MG63 (cell line): Measurements from ENCODE around the gene IL1RAPL2. TPM values are rescaled to one million over a fixed set of nuclear protein-coding genes. Genes with fewer than 3 reads are reported as not detected.

Experiments
- DNase-seq: peaks from one replicate; pipeline ENCODE4 v3.0.0-alpha.2; 2020
- H3K27me3 ChIP-seq: fragments of 250-450 bp; sonication (Bioruptor Pico); 2 replicates; pipeline ENCODE4 v1.5.1; 2020; ENCODE audit warnings: mild to moderate bottlenecking, moderate library complexity
- H3K36me3 ChIP-seq: fragments of 250-450 bp; sonication (Bioruptor Pico); 2 replicates; pipeline ENCODE4 v1.5.1; 2020; ENCODE audit warnings: mild to moderate bottlenecking, moderate library complexity
- H3K4me3 ChIP-seq: fragments of 250-450 bp; sonication (Bioruptor Pico); 2 replicates; pipeline ENCODE4 v1.5.1; 2020; ENCODE audit warnings: mild to moderate bottlenecking, moderate library complexity
- H3K9me3 ChIP-seq: fragments of 250-450 bp; sonication (Bioruptor Pico); 2 replicates; pipeline ENCODE4 v1.5.1; 2020; ENCODE audit warnings: mild to moderate bottlenecking, moderate library complexity
- total RNA-seq: library from RNA; depleted of rRNA; stranded (reverse); fragments of >200 nt; shearing (Covaris generic); gene quantifications from 2 replicates; pipeline ENCODE4 v1.2.3, GENCODE V29; 2014; ENCODE audit warnings: low replicate concordance

Gene IL1RAPL2
- total RNA-seq, 1 experiment from 2014 or later, result not detected

GRCh38 chrX:105313596-105313995, 747.6 kb downstream of the IL1RAPL2 start:
- Histone ChIP-seq H3K9me3 (no peaks in the 10 kb centered on the region), H3K27me3 (no peaks in the 10 kb centered on the region), H3K4me3 (no peak overlapping the region), H3K36me3 (no peaks in the 10 kb centered on the region)
- no peak for DNase-seq

DNA sequence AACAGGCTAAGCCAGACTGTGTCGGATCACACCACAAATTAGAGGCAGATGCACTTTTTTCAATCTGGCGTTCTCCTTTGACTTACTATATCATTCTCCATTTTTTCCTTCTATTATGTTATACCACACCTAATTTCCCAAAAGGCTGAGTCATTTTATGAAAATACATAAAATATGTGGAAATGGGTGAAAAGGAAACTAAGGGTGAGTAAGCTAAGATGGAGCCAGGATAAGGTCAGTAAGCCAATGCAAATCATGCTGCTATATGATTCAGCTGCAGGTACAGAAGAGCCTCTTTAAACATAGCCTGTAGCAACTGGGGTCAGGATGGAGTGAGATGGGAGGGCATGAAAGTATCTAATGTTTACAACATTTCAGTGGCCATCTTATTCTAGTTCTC, 748.5 kb downstream of the IL1RAPL2 start:
- Histone ChIP-seq H3K4me3 (peak overlapping the region; percentile 32), H3K36me3 (no peaks in the 10 kb centered on the region), H3K27me3 (no peaks in the 10 kb centered on the region), H3K9me3 (no peaks in the 10 kb centered on the region)
- no peak for DNase-seq

DNA sequence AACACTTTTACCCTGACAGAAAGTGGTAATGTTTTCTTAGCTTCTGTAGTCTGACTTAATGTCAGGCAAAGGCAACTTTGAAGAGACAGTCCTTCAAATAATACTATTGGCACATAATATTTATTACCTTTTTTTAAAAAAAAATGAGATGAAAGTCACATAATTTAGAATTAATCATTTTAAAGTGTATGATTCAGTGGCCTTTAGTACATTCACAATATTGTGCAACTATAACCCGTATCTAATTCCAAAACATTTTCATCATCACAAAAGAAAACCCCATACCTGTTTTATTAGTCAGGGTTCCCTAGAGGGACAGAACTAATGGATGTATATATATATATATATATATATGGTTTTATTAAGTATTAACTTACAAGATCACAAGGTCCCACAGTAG, 749.2 kb downstream of the IL1RAPL2 start:
- no peak for DNase-seq
- Histone ChIP-seq H3K36me3 (no peaks in the 10 kb centered on the region), H3K4me3 (no peak overlapping the region), H3K9me3 (no peaks in the 10 kb centered on the region), H3K27me3 (no peaks in the 10 kb centered on the region)

- no peak overlapping the region for H3K4me3 ChIP-seq
- no peak for DNase-seq
- H3K9me3 ChIP-seq, result no peaks in the 10 kb centered on the region
- no peaks in the 10 kb centered on the region for H3K27me3 ChIP-seq
- no peaks in the 10 kb centered on the region for H3K36me3 ChIP-seq
These were observed 751.1 kb downstream of the IL1RAPL2 start for GRCh38 chrX:105317117-105317516.

DNA sequence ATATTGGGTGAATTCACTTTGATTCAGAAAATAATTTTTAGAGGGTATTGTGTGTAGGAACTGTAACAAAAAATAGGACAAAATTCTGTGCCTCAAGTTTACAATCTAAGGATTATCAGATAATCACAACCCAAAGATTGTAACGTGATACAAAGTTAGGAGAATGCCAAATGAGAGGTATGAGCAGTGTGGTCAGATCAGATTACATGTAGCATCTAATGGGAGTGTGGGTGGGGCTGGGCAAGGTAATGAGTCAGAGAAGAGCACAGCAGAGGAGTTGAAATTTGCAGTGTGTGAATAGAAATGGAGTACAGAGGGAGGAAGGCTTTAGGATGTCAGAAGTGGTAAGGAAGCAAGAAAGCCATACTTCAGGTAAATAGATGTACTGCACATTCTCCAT, 757.9 kb downstream of the IL1RAPL2 start:
- Histone ChIP-seq H3K36me3 (no peaks in the 10 kb centered on the region), H3K27me3 (no peaks in the 10 kb centered on the region), H3K4me3 (no peak overlapping the region), H3K9me3 (no peaks in the 10 kb centered on the region)
- DNase-seq, result peak; percentile 55

DNA sequence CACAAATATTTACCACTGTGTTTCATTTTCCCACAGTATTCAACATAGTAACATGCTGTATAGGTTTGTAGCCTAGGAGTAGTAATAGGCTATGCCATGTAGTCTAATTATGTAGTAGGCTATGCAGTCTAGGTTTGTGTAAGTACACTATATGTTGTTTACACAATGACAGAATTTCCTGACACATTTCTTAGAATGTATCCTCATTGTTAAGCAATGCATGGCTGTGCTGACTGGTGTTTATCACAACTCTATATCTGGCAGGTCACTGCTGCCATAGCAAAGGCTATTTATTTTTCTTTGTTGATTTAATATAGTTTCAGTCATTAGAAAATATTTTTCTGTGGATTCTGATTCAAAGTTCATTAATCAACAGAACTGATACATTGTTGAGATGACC, 762.8 kb downstream of the IL1RAPL2 start:
- DNase-seq, result no peak
- Histone ChIP-seq H3K36me3 (no peaks in the 10 kb centered on the region), H3K9me3 (no peaks in the 10 kb centered on the region), H3K27me3 (no peaks in the 10 kb centered on the region), H3K4me3 (no peak overlapping the region)

- no peaks in the 10 kb centered on the region for H3K27me3 ChIP-seq
- no peak overlapping the region for H3K4me3 ChIP-seq
- DNase-seq, result no peak
- no peaks in the 10 kb centered on the region for H3K9me3 ChIP-seq
- H3K36me3 ChIP-seq, result no peaks in the 10 kb centered on the region
These were observed 765.2 kb downstream of the IL1RAPL2 start for GRCh38 chrX:105331244-105331643.

GRCh38 chrX:105347373-105347772, 781.4 kb downstream of the IL1RAPL2 start:
- Histone ChIP-seq H3K27me3 (no peaks in the 10 kb centered on the region), H3K4me3 (no peak overlapping the region), H3K36me3 (no peaks in the 10 kb centered on the region), H3K9me3 (no peaks in the 10 kb centered on the region)
- DNase-seq, result no peak

- H3K9me3 ChIP-seq, result no peaks in the 10 kb centered on the region
- H3K4me3 ChIP-seq, result no peak overlapping the region
- no peaks in the 10 kb centered on the region for H3K36me3 ChIP-seq
- DNase-seq, result no peak
- no peaks in the 10 kb centered on the region for H3K27me3 ChIP-seq
These were observed 783.5 kb downstream of the IL1RAPL2 start for GRCh38 chrX:105349476-105349875.

DNA sequence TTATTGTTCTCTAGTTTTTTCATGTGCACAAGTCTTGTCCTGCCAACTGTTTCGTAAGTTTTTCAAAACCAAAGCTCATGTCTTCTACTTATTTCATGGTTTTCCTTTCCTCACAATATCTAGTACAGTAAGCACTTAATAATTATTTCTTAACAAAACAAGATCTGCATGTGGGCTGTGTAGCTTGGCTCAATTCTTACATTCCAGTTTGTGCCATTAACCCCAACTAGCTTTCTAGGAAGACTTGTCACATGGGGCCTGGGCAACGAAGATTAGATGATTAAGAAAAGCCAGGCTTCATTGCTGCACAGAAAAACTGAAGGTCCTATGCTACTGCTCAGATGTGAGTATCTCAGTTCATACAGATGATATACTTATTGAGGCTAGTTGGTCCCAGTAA, 809.8 kb downstream of the IL1RAPL2 start:
- Histone ChIP-seq H3K36me3 (no peaks in the 10 kb centered on the region), H3K27me3 (no peaks in the 10 kb centered on the region), H3K9me3 (no peaks in the 10 kb centered on the region), H3K4me3 (no peak overlapping the region)
- peak; percentile 2 for DNase-seq

- Histone ChIP-seq H3K27me3 (no peaks in the 10 kb centered on the region), H3K4me3 (no peak overlapping the region), H3K36me3 (no peaks in the 10 kb centered on the region), H3K9me3 (no peaks in the 10 kb centered on the region)
- no peak for DNase-seq
These were observed 858.7 kb downstream of the IL1RAPL2 start for GRCh38 chrX:105424729-105425128.

GRCh38 chrX:105451401-105451800, 885.4 kb downstream of the IL1RAPL2 start:
- no peaks in the 10 kb centered on the region for H3K9me3 ChIP-seq
- DNase-seq, result no peak

GRCh38 chrX:105458846-105459245, 892.8 kb downstream of the IL1RAPL2 start:
- Histone ChIP-seq H3K9me3 (no peaks in the 10 kb centered on the region), H3K4me3 (no peak overlapping the region), H3K36me3 (no peaks in the 10 kb centered on the region), H3K27me3 (no peaks in the 10 kb centered on the region)
- DNase-seq, result no peak

More at GRCh38 chrX:105451401-105451800, 885.4 kb downstream of the IL1RAPL2 start:
- Histone ChIP-seq H3K4me3 (no peak overlapping the region), H3K36me3 (no peaks in the 10 kb centered on the region), H3K27me3 (no peaks in the 10 kb centered on the region)

DNA sequence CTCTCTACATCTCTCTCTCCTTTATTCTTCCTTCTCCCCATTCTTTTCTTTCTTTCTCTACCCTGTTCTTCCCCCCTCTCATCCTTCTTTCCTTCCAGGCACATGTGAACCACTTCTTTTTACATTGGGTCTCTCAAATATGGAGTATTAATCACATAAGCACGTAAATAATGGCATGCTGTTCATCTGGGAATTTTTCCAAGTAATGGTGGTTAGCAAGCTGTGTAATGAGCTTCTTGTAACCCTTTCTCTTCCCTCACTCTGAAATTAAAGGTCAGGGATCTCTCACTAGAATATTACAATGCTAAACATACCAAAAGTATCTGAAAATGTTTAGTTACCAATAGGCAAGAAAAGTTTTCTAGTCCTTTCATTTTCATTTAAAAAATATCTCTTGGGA, 894.4 kb downstream of the IL1RAPL2 start:
- H3K4me3 ChIP-seq, result no peak overlapping the region
- no peaks in the 10 kb centered on the region for H3K36me3 ChIP-seq
- no peaks in the 10 kb centered on the region for H3K9me3 ChIP-seq
- H3K27me3 ChIP-seq, result no peaks in the 10 kb centered on the region
- DNase-seq, result no peak

DNA sequence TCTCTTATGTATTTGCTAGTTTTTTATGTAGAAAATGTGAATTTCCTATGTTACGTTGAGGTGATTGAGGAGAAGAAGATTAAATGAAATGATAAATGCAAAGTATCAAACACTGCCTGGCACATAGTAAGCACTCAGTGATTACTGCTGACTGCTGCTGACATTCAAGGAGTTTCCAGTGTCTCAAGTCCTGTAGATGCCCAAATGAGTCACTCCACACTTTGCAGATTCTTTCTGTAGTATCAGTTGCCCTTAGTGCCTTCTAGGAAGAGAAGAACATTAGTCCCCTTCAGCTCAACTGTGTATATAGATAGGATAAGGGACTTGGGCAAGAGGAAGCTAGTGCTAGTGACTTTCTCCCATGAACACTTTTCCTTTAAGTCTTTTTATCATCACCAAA, 895.0 kb downstream of the IL1RAPL2 start:
- H3K27me3 ChIP-seq, result no peaks in the 10 kb centered on the region
- H3K36me3 ChIP-seq, result no peaks in the 10 kb centered on the region
- no peaks in the 10 kb centered on the region for H3K9me3 ChIP-seq
- no peak for DNase-seq
- H3K4me3 ChIP-seq, result no peak overlapping the region

DNA sequence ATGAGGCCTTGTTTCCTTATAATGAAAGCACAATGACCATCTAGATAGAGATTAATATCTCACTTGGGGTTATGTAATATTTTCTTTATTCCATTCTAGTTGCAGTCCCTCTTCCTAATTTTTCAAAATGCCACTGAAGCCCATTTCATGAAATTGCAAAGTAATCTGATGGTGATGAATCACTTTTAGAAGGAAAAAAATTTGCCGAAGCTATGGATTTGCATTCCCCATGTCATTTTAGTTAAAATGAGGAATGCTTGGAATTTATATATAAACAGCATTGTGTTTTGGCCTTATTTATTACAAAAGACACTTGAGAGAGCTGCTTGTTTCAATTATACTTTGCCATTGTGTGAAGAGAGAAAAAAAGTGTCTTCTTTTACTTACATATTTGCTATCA, 896.2 kb downstream of the IL1RAPL2 start:
- no peak for DNase-seq
- H3K4me3 ChIP-seq, result no peak overlapping the region

GRCh38 chrX:105463473-105463872, 897.5 kb downstream of the IL1RAPL2 start:
- Histone ChIP-seq H3K36me3 (no peaks in the 10 kb centered on the region), H3K4me3 (no peak overlapping the region), H3K9me3 (no peaks in the 10 kb centered on the region), H3K27me3 (no peaks in the 10 kb centered on the region)
- DNase-seq, result no peak

More for the DNA sequence above, 896.2 kb downstream of the IL1RAPL2 start:
- Histone ChIP-seq H3K9me3 (no peaks in the 10 kb centered on the region), H3K27me3 (no peaks in the 10 kb centered on the region), H3K36me3 (no peaks in the 10 kb centered on the region)

DNA sequence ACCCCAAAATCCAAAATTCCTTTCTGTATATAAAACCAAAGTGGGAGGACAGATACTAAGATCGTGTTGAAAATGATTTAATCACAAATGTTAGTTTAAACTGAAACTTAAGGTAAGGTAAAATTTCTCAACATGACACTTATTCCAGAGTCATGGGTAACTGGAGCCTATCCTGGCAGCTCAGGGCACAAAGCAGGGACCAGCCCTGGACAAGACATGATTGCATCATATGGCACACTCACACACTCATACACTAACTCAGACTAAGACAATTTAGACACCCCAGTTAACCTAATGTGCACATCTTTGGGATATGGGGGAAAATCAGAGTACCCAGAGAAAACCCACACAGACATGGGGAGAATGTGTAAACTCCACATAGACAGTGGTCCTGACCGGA, 898.6 kb downstream of the IL1RAPL2 start:
- H3K36me3 ChIP-seq, result no peaks in the 10 kb centered on the region
- no peaks in the 10 kb centered on the region for H3K27me3 ChIP-seq
- no peaks in the 10 kb centered on the region for H3K9me3 ChIP-seq
- no peak for DNase-seq
- no peak overlapping the region for H3K4me3 ChIP-seq

GRCh38 chrX:105468741-105469140, 902.7 kb downstream of the IL1RAPL2 start:
- Histone ChIP-seq H3K27me3 (no peaks in the 10 kb centered on the region), H3K9me3 (no peaks in the 10 kb centered on the region), H3K36me3 (no peaks in the 10 kb centered on the region), H3K4me3 (no peak overlapping the region)
- DNase-seq, result no peak
